ENCODE measurements around the gene AURKA. TPM values are rescaled to one million over a fixed set of nuclear protein-coding genes. Genes with fewer than 3 reads are reported as not detected.

Gene AURKA
- total and polyA plus RNA-seq, 2 of the 8 experiments (the other 6 are each of a cell fraction or from before 2014, with no cell fraction given) = 45.8 to 84.8 TPM

- TF ChIP-seq CHD7 (IDR thresholded peaks at IDR 0.05; ENCODE audit: insufficient replicate concordance, low read length) = no peak
- 0 out of 2 replicates have a peak, but pooled peaks have one; percentile 53 for TF ChIP-seq KDM5A (IDR thresholded peaks at IDR 0.05; ENCODE audit: low read length)
- no peak for TF ChIP-seq BCL11A (IDR thresholded peaks at IDR 0.05; ENCODE audit: low read depth in 2 of 2, low read length in 2 of 2)
- no peak for TF ChIP-seq CTCF (IDR thresholded peaks at IDR 0.05; ENCODE audit: control extremely low read depth in 1 of 3, insufficient read depth in 1 of 3, low read depth in 1 of 3, low read length in 3 of 3)
- TF ChIP-seq SRF (IDR thresholded peaks at IDR 0.05; ENCODE audit: low read depth, low read length) = peak; percentile 90
- no peak for TF ChIP-seq KDM1A (IDR thresholded peaks at IDR 0.05; ENCODE audit: borderline replicate concordance, low read length)
- no peak for TF ChIP-seq TAF7 (optimal IDR thresholded peaks at IDR 0.05; ENCODE audit: borderline replicate concordance, low read depth, low read length)
Measured at GRCh38 chr20:56392132-56392880, at the start of gene AURKA, which contains the start of gene CSTF1 (continued).

Measured in H1 (cell line).